HG02884 (cell line): ENCODE measurements around the gene TPR.
A peak's percentile ranks its signal among the peaks of the same experiment; 100 is the strongest.

ENCODE experiments used
- ATAC-seq: cut with Tn5 transposase; IDR thresholded peaks from one replicate; pipeline ENCODE4 v1.9.1; 2021; ENCODE audit warnings: mild to moderate bottlenecking, moderate library complexity; ENCODE audit not compliant: unreplicated experiment

The TPR gene

DNA sequence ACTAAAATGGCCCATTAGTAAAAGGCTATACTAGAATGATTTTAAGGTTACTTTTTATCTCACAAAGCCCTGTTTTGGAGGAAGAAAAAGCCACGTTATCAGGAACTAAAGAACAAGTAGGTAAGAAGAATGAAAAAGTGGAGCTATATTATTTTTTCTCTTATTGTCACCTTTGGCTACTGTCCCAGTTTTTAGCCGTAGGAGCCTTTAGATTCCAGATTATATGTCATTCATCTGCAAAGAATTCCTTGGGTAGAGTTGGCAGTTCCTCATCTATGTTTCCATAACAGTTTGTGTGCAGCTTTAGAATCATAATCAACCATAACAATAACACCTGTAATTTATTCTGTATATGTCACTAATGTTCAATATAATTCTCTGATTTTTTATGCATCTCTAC is 83.8 kb downstream of the TPR start:
- ATAC-seq, result no peak

DNA sequence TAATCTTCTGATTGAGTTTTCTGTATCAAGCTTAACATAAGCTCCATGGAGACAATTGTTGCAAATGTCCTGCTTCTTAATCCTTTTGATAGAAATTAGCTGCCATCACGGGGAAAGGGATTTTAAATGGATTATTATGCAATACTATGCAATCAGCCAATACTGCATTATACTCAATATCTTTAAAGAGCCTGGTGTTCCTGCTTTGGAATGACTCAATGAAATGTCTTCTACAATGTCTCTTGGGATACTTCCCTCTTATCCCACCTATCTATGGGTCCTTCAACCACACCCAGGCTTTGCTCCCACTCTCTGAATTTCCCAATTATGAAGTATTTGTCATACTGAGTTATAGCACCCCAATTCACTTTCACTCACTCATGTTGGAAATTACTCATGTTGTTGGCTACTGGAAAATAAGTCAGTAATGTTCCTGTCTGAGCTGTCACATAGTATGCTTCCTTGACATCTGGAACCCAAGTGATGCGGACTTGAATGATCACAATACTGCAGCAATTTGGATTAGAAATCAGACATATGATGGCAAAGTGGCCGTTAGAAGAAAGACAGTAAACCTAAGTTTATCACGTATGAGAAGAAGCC is 85.0 kb downstream of the TPR start:
- no peak for ATAC-seq

DNA sequence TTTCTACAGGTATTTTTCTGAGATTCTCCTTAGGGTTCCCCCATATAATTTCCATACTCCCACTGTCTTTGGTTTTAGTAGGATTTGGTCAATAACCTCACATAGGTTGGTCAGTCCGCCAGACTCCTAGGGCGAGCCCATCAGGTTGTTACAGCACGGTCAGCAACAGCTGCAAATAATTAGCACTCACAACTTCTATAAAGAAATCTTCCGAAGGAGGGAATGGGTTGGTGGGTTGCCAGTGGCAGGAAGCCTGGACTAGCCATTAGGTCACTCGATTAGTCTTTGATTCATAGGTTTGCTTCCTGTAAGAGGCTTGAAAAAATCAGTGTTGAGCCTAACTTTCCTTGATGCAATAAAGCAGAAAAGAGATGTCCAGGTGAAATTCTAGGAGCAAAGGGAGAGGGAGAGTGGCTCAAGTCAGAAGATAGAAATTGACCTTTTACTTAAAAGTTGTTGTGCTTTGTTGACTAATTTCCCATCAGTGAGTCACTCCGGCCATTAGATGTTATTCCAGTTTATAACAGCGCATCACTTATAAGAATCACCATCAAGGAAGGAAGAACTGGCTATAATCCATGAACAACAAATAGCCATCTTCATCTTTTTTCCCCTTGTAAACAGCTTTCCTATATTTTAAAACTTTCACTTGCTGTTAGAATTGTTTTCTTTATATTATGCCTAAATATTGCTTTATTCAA is 88.3 kb downstream of the TPR start:
- no peak for ATAC-seq

DNA sequence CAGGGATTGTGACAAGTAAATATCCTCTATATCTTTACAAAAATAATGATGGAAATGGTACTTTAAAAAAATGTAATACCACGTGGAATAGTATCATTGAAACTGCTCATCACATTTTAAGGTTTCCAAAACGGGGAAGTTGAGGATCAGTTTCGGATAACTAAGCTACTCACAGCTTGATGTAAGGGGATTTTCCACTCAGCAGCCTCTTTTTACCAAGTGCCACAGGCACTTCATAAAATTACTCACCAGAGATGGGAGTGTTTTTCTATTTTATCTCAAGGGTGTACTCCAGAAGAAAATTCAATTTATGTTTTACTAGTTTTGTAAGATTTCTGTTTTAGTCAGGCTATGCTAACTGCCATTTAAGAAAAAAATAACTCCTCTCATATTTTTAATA is 91.7 kb downstream of the TPR start:
- ATAC-seq, result peak; percentile 73

DNA sequence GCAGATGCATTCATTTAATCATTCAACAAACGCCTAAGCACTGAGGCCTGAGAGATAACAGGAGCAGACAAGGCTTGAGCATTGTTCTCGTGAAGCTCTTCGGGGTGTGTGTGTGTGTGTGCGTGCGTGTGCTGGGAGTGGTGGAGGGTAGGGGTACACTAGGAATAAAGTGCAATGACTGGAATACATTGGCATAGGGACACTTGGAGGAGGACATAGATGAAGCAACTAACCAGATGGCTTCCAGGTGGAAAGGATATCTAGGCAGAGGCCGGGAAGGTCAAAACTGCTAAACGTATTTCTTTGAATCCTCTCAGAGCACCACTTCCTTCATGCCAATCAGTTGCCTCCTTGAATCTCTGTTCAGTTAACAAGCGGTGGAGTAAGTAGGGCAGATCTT is 92.6 kb downstream of the TPR start:
- ATAC-seq, result no peak

DNA sequence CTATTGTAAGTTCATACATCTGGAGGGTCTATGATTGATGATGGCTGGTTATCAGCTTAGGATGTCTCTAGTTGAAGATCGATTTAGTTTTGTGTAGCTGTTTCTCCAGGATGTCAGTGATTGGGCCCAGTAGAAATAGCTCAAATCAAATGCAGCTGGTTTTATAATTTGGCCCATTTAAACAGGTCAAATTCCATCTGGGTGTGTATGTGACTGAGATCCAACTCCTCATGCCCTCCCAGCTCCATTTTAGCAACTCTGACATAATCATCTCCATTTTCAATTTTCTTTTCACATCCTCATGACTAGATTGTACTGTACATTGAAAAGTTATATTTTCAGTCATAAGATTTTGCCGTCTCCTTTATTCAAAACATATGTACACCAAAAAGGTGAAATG is 99.2 kb downstream of the TPR start:
- no peak for ATAC-seq

DNA sequence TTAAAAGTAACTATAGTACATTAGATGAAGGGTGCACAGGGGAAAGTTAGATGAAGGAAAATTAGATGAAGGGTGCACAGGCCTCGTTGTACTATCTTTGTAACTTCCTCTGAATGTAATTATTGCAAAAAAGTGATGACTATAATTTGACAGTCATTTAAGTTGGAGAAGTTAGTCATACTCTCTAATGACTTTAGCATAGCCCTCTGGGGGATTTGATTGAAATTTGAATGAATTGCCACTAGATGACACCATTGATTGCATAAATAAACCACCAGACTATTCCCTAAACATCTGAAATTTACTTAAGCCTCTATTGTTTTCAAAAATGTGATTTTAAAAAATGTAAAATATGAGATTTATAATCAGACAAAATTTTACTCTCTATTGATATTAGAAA is 102.6 kb downstream of the TPR start:
- no peak for ATAC-seq

DNA sequence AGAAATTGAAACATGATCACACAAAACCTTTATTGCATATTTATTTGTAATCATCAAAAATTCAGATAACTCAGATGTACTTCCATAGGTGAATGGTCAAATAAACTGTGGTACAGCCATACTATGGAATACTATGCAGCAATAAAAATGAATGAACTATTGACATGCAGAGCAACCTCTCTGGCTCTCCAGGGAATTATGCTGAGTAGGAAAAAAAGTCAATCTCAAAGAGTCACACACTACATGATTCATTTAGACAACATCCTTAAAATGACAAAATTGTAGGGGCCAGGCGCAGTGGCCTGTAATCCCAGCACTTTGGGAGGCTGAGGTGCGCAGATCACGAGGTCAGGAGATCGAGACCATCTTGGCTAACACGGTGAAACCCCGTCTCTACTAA is 104.0 kb downstream of the TPR start:
- no peak for ATAC-seq
